ENCODE measurements around the gene DNASE1L1. TPM values are rescaled to one million over a fixed set of nuclear protein-coding genes. Genes with fewer than 3 reads are reported as not detected.

The DNASE1L1 gene
- total RNA-seq, 1 donor from 2014 or later, result 35.1 TPM

- DNase-seq (ENCODE audit: low read depth), result no peak
- Histone ChIP-seq H3K27ac (ENCODE audit: low read depth, low read length) (no peak overlapping the region), H4K20me1 (ENCODE audit: insufficient read depth, low read length) (peaks cover 21% of the 10 kb centered on the region), H3K27me3 (ENCODE audit: insufficient read depth, low read length) (no peaks in the 10 kb centered on the region), H3K4me1 (ENCODE audit: insufficient read depth, low read length) (no peaks in the 10 kb centered on the region), H3K36me3 (ENCODE audit: insufficient read depth, low read length) (no peaks in the 10 kb centered on the region), H3K4me3 (ENCODE audit: insufficient read depth, low read depth, low read length) (no peak overlapping the region), H3K9me3 (ENCODE audit: insufficient read depth, low read depth, low read length) (no peaks in the 10 kb centered on the region), H2AFZ (ENCODE audit: low read depth, low read length) (no peak overlapping the region), H3K9ac (ENCODE audit: low read length) (no peak overlapping the region), H3K79me2 (ENCODE audit: insufficient read depth, low read length) (peaks cover 32% of the 10 kb centered on the region), H3K4me2 (ENCODE audit: low read length) (no peak overlapping the region)
- Mint-ChIP-seq H3K27me3 (ENCODE audit: low read depth, unreplicated experiment) (no peaks in the 10 kb centered on the region), H3K36me3 (ENCODE audit: low read depth, unreplicated experiment) (no peaks in the 10 kb centered on the region), H3K4me3 (ENCODE audit: unreplicated experiment) (peak overlapping the region; percentile 8), H3K4me1 (ENCODE audit: low read depth, unreplicated experiment) (peaks cover 16% of the 10 kb centered on the region), H3K9me3 (ENCODE audit: unreplicated experiment) (no peaks in the 10 kb centered on the region), H3K27ac (ENCODE audit: unreplicated experiment) (no peak overlapping the region)
- TF ChIP-seq, protein P1, sequence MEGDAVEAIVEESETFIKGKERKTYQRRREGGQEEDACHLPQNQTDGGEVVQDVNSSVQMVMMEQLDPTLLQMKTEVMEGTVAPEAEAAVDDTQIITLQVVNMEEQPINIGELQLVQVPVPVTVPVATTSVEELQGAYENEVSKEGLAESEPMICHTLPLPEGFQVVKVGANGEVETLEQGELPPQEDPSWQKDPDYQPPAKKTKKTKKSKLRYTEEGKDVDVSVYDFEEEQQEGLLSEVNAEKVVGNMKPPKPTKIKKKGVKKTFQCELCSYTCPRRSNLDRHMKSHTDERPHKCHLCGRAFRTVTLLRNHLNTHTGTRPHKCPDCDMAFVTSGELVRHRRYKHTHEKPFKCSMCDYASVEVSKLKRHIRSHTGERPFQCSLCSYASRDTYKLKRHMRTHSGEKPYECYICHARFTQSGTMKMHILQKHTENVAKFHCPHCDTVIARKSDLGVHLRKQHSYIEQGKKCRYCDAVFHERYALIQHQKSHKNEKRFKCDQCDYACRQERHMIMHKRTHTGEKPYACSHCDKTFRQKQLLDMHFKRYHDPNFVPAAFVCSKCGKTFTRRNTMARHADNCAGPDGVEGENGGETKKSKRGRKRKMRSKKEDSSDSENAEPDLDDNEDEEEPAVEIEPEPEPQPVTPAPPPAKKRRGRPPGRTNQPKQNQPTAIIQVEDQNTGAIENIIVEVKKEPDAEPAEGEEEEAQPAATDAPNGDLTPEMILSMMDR (IDR thresholded peaks at IDR 0.05; ENCODE audit: insufficient read depth, low read depth, low read length), result no peak
- TF ChIP-seq EZH2 (IDR thresholded peaks at IDR 0.05; ENCODE audit: insufficient read depth, low read length), result no peak
- no peak for FAIRE-seq
Measured at GRCh38 chrX:154432210-154432609, 23.2 kb upstream of the DNASE1L1 start.

- Mint-ChIP-seq H3K4me3 (ENCODE audit: unreplicated experiment) (no peak overlapping the region), H3K36me3 (ENCODE audit: low read depth, unreplicated experiment) (no peaks in the 10 kb centered on the region), H3K4me1 (ENCODE audit: low read depth, unreplicated experiment) (peaks cover 16% of the 10 kb centered on the region), H3K27me3 (ENCODE audit: low read depth, unreplicated experiment) (no peaks in the 10 kb centered on the region), H3K27ac (ENCODE audit: unreplicated experiment) (no peak overlapping the region), H3K9me3 (ENCODE audit: unreplicated experiment) (no peaks in the 10 kb centered on the region)
- no peak for TF ChIP-seq EZH2 (IDR thresholded peaks at IDR 0.05; ENCODE audit: insufficient read depth, low read length)
- TF ChIP-seq, protein P1 (IDR thresholded peaks at IDR 0.05; ENCODE audit: insufficient read depth, low read depth, low read length), result no peak
- no peak for FAIRE-seq
- no peak for DNase-seq (ENCODE audit: low read depth)
- Histone ChIP-seq H2AFZ (ENCODE audit: low read depth, low read length) (no peak overlapping the region), H3K36me3 (ENCODE audit: insufficient read depth, low read length) (no peaks in the 10 kb centered on the region), H3K27me3 (ENCODE audit: insufficient read depth, low read length) (no peaks in the 10 kb centered on the region), H3K9me3 (ENCODE audit: insufficient read depth, low read depth, low read length) (no peaks in the 10 kb centered on the region), H3K4me2 (ENCODE audit: low read length) (no peak overlapping the region), H3K4me1 (ENCODE audit: insufficient read depth, low read length) (no peaks in the 10 kb centered on the region), H3K9ac (ENCODE audit: low read length) (no peak overlapping the region), H3K79me2 (ENCODE audit: insufficient read depth, low read length) (peaks cover 29% of the 10 kb centered on the region), H3K4me3 (ENCODE audit: insufficient read depth, low read depth, low read length) (no peak overlapping the region), H4K20me1 (ENCODE audit: insufficient read depth, low read length) (peaks cover 21% of the 10 kb centered on the region), H3K27ac (ENCODE audit: low read depth, low read length) (no peak overlapping the region)
Measured at GRCh38 chrX:154431341-154431740, 22.3 kb upstream of the DNASE1L1 start.

- H3K9me3 ChIP-seq (ENCODE audit: insufficient read depth, low read depth, low read length), result no peaks in the 10 kb centered on the region
- Mint-ChIP-seq H3K36me3 (ENCODE audit: low read depth, unreplicated experiment) (no peaks in the 10 kb centered on the region), H3K27me3 (ENCODE audit: low read depth, unreplicated experiment) (no peaks in the 10 kb centered on the region), H3K9me3 (ENCODE audit: unreplicated experiment) (no peaks in the 10 kb centered on the region), H3K4me3 (ENCODE audit: unreplicated experiment) (peak overlapping the region; percentile 50), H3K4me1 (ENCODE audit: low read depth, unreplicated experiment) (peaks cover 16% of the 10 kb centered on the region), H3K27ac (ENCODE audit: unreplicated experiment) (no peak overlapping the region)
- no peak overlapping the region for H2AFZ ChIP-seq (ENCODE audit: low read depth, low read length)
- no peaks in the 10 kb centered on the region for H3K27me3 ChIP-seq (ENCODE audit: insufficient read depth, low read length)
- H3K9ac ChIP-seq (ENCODE audit: low read length), result no peak overlapping the region
- H3K4me1 ChIP-seq (ENCODE audit: insufficient read depth, low read length), result no peaks in the 10 kb centered on the region
- no peak overlapping the region for H3K27ac ChIP-seq (ENCODE audit: low read depth, low read length)
- no peak overlapping the region for H3K4me3 ChIP-seq (ENCODE audit: insufficient read depth, low read depth, low read length)
- TF ChIP-seq, protein P1 (IDR thresholded peaks at IDR 0.05; ENCODE audit: insufficient read depth, low read depth, low read length), result no peak
- TF ChIP-seq EZH2 (IDR thresholded peaks at IDR 0.05; ENCODE audit: insufficient read depth, low read length), result no peak
- peaks cover 21% of the 10 kb centered on the region for H4K20me1 ChIP-seq (ENCODE audit: insufficient read depth, low read length)
- H3K79me2 ChIP-seq (ENCODE audit: insufficient read depth, low read length), result peaks cover 29% of the 10 kb centered on the region
- no peak for FAIRE-seq
- DNase-seq (ENCODE audit: low read depth), result no peak
- H3K4me2 ChIP-seq (ENCODE audit: low read length), result no peak overlapping the region
- no peaks in the 10 kb centered on the region for H3K36me3 ChIP-seq (ENCODE audit: insufficient read depth, low read length)
Measured at GRCh38 chrX:154430916-154431315, 21.9 kb upstream of the DNASE1L1 start.
